ENCODE results near the gene FOXN1. TPM values are rescaled to one million over a fixed set of nuclear protein-coding genes. Genes with fewer than 3 reads are reported as not detected.

FOXN1 gene
- total and polyA plus RNA-seq, 10 of the 15 experiments (the other 5 are each of a cell fraction or from before 2014, with no cell fraction given): not detected

GRCh38 chr17:28577466-28577824 lies 71.3 kb downstream of the FOXN1 start:
- CTCF ChIA-PET: interaction anchor here (1.0 to 4.8 kb wide), 5 partner anchors 9 to 128 kb away, joined by 3 to 56 read pairs (median 6); no protein-coding TSS in a partner anchor
- Histone ChIP-seq H3K27me3 (replicated peaks in 1 of 2; ENCODE audit: control insufficient read depth in 2 of 2, insufficient read depth in 2 of 2, low read length in 1 of 2) (no peaks in the 10 kb centered on the region), H3K4me3 (peak overlapping the region; percentile 43; the same call in 1 of the 2 replicates), H3K36me3 (ENCODE audit: control insufficient read depth in 2 of 2, insufficient read depth in 2 of 2, low read length in 1 of 2) (peaks cover 12 to 26% of the 10 kb centered on the region in 2 experiments), H3K9ac (ENCODE audit: control insufficient read depth, insufficient read depth, low read length) (no peak overlapping the region), H2AFZ (ENCODE audit: control insufficient read depth, low read depth, low read length) (no peak overlapping the region), H4K20me1 (ENCODE audit: control insufficient read depth, insufficient read depth) (no peaks in the 10 kb centered on the region), H3K4me2 (ENCODE audit: control insufficient read depth, insufficient read depth) (no peak overlapping the region), H3K27ac (ENCODE audit: control insufficient read depth, insufficient read depth) (peak overlapping the region; percentile 46), H3K9me3 (replicated peaks; ENCODE audit: control insufficient read depth, insufficient read depth, low read length) (no peaks in the 10 kb centered on the region), H3K79me2 (ENCODE audit: control insufficient read depth, insufficient read depth, low read length) (peaks cover 20% of the 10 kb centered on the region), H3K4me1 (ENCODE audit: control insufficient read depth, insufficient read depth, low read length) (peaks cover 29% of the 10 kb centered on the region)
- 74% methylated on average over 3 of the region's 3 CpGs for WGBS (ENCODE audit: insufficient coverage, insufficient replicate concordance, low lambda C conversion rate, missing lambda C conversion rate)
- FAIRE-seq (no peak), DNase-seq (ENCODE audit: low read depth, low spot score) (no peak), ATAC-seq (no peak)
- POLR2A ChIA-PET: interaction anchor here (0.5 to 7.1 kb wide), 13 partner anchors 9 to 396 kb away, joined by 3 to 91 read pairs (median 7); partner anchors contain the start of genes BLTP2, PROCA1, SPAG5 and UNC119
- SMC1A ChIA-PET (ENCODE audit: uncharacterized antibody, unreplicated experiment): interaction anchor here (0.7 to 3.0 kb wide), 9 partner anchors 12 to 80 kb away, joined by 3 to 13 read pairs (median 4); no protein-coding TSS in a partner anchor
- RAD21 ChIA-PET (ENCODE audit: unreplicated experiment): interaction anchor here (1.1 to 3.3 kb wide), 9 partner anchors 9 to 220 kb away, joined by 3 to 38 read pairs (median 4); partner anchors contain the start of genes BLTP2 and POLDIP2
- in situ Hi-C loops (cut with MboI) (no loop called here), intact Hi-C loops (cut with micrococcal nuclease; ENCODE audit: unreplicated experiment) (loop anchor here (2.0 kb wide), 1 partner anchor 21 kb away; the partner anchor contains the start of gene SPAG5)
- BruUV-seq (replicated peaks): TSS peak; percentile 53
- TF ChIP-seq SMAD1 (IDR thresholded peaks at IDR 0.05; ENCODE audit: low read depth, partially characterized antibody) (peak; percentile 19), TCF3 (IDR thresholded peaks at IDR 0.05; ENCODE audit: borderline replicate concordance, insufficient read depth, low read depth, low read length) (no peak)

GRCh38 chr17:28578246-28579195 lies 72.4 kb downstream of the FOXN1 start:
- Histone ChIP-seq H3K4me1 (ENCODE audit: control insufficient read depth, insufficient read depth, low read length) (peaks cover 29% of the 10 kb centered on the region), H3K36me3 (ENCODE audit: control insufficient read depth in 2 of 2, insufficient read depth in 2 of 2, low read length in 1 of 2) (peaks cover 20 to 37% of the 10 kb centered on the region in 2 experiments), H2AFZ (ENCODE audit: control insufficient read depth, low read depth, low read length) (no peak overlapping the region), H3K9me3 (replicated peaks; ENCODE audit: control insufficient read depth, insufficient read depth, low read length) (no peaks in the 10 kb centered on the region), H3K4me3 (no peak overlapping the region), H3K27me3 (replicated peaks in 1 of 2; ENCODE audit: control insufficient read depth in 2 of 2, insufficient read depth in 2 of 2, low read length in 1 of 2) (no peaks in the 10 kb centered on the region), H3K27ac (ENCODE audit: control insufficient read depth, insufficient read depth) (peak overlapping the region; percentile 22; the same call in 1 of the 2 replicates), H4K20me1 (ENCODE audit: control insufficient read depth, insufficient read depth) (no peaks in the 10 kb centered on the region), H3K79me2 (ENCODE audit: control insufficient read depth, insufficient read depth, low read length) (peaks cover 20% of the 10 kb centered on the region), H3K4me2 (ENCODE audit: control insufficient read depth, insufficient read depth) (no peak overlapping the region; the same call in 1 of the 2 replicates), H3K9ac (ENCODE audit: control insufficient read depth, insufficient read depth, low read length) (no peak overlapping the region)
- RAD21 ChIA-PET (ENCODE audit: unreplicated experiment): interaction anchor here (0.8 to 3.3 kb wide), 6 partner anchors 14 to 34 kb away, joined by 3 to 38 read pairs (median 4); no protein-coding TSS in a partner anchor
- FAIRE-seq: no peak
- ATAC-seq: no peak
- intact Hi-C loops (cut with micrococcal nuclease; ENCODE audit: unreplicated experiment): no loop called here
- no TSS peak for BruUV-seq (replicated peaks)
- CTCF ChIA-PET: interaction anchor here (1.3 to 4.8 kb wide), 4 partner anchors 13 to 30 kb away, joined by 3 to 56 read pairs (median 4); no protein-coding TSS in a partner anchor
- POLR2A ChIA-PET: interaction anchor here (0.6 to 7.1 kb wide), 11 partner anchors 8 to 154 kb away, joined by 3 to 91 read pairs (median 4); partner anchors contain the start of gene PIGS
- SMC1A ChIA-PET (ENCODE audit: uncharacterized antibody, unreplicated experiment): interaction anchor here (0.8 to 3.0 kb wide), 7 partner anchors 13 to 84 kb away, joined by 3 to 13 read pairs (median 4); partner anchors contain the start of genes SDF2 and SUPT6H
- DNase-seq (ENCODE audit: low read depth, low spot score): no peak
- WGBS (ENCODE audit: insufficient coverage, insufficient replicate concordance, low lambda C conversion rate, missing lambda C conversion rate): 98% methylated on average over 8 of the region's 8 CpGs
- in situ Hi-C loops (cut with MboI): no loop called here
- TF ChIP-seq FOS (IDR thresholded peaks at IDR 0.05; ENCODE audit: borderline replicate concordance, extremely low read depth, insufficient read length): no peak
- no peak for TF ChIP-seq MYC (IDR thresholded peaks at IDR 0.05; ENCODE audit: insufficient read depth, insufficient read length, insufficient replicate concordance, low read length, severe bottlenecking)
- TF ChIP-seq SUPT20H (IDR thresholded peaks at IDR 0.05; ENCODE audit: borderline replicate concordance, control insufficient read depth, low read depth, low read length): no peak
- no peak for TF ChIP-seq BCL11A (IDR thresholded peaks at IDR 0.05; ENCODE audit: low read depth, low read length)
- no peak for TF ChIP-seq SMAD1 (IDR thresholded peaks at IDR 0.05; ENCODE audit: low read depth, partially characterized antibody)
- TF ChIP-seq NFYB (IDR thresholded peaks at IDR 0.05; ENCODE audit: insufficient read depth, low read depth, low read length): no peak

Data from GM12878 (cell line).